ENCODE measurements around the gene PADI4. TPM values are rescaled to one million over a fixed set of nuclear protein-coding genes. Genes with fewer than 3 reads are reported as not detected.

PADI4 gene
- total RNA-seq, 5 donors from 2014 or later (not counting 1 experiment from before 2014, with no cell fraction given) = 0.33 to 1.2 (median 1.0) TPM

GRCh38 chr1:17264470-17264869 lies 43.5 kb upstream of the PADI4 start:
- POLR2A ChIA-PET = no interaction called here
- Histone ChIP-seq H3K4me1 (ENCODE audit: control insufficient read depth in 1 of 2, extremely low read depth in 1 of 2, insufficient read depth in 2 of 2, low read length in 2 of 2) (no peaks in the 10 kb centered on the region), H3K36me3 (ENCODE audit: control insufficient read depth in 2 of 2, extremely low read depth in 1 of 2, insufficient read depth in 1 of 2, low read length in 1 of 2) (no peaks in the 10 kb centered on the region), H3K27me3 (replicated peaks in 1 of 2; ENCODE audit: control insufficient read depth in 2 of 2, extremely low read depth in 1 of 2, insufficient read depth in 2 of 2, low read length in 1 of 2) (peaks cover 0 to 25% of the 10 kb centered on the region in 2 experiments), H3K4me3 (ENCODE audit: control insufficient read depth in 1 of 2, extremely low read depth in 1 of 2, low read length in 1 of 2) (no peak overlapping the region), H3K9me3 (no peaks in the 10 kb centered on the region), H3K27ac (ENCODE audit: low read length) (no peak overlapping the region)
- H3K9me3 Mint-ChIP-seq = peaks cover 0 to 4% (median 3%) of the 10 kb centered on the region in 3 donors
- no peak overlapping the region for H3K4me3 Mint-ChIP-seq
- H3K27ac Mint-ChIP-seq = no peak overlapping the region
- peaks cover 0 to 9% of the 10 kb centered on the region in 2 donors for H3K27me3 Mint-ChIP-seq
- ATAC-seq (replicated peaks in 1 of 4) (no peak), DNase-seq (no peak)
- H3K4me1 Mint-ChIP-seq = no peaks in the 10 kb centered on the region
- CTCF ChIA-PET = no interaction called here
- H3K36me3 Mint-ChIP-seq = no peaks in the 10 kb centered on the region
- 100% methylated on average over 2 of the region's 5 CpGs for WGBS (ENCODE audit: insufficient coverage)

- H3K36me3 Mint-ChIP-seq = no peaks in the 10 kb centered on the region
- H3K4me1 Mint-ChIP-seq = no peaks in the 10 kb centered on the region
- peaks cover 0 to 4% (median 3%) of the 10 kb centered on the region in 3 donors for H3K9me3 Mint-ChIP-seq
- Histone ChIP-seq H3K27ac (ENCODE audit: low read length) (no peak overlapping the region), H3K9me3 (no peaks in the 10 kb centered on the region), H3K27me3 (replicated peaks in 1 of 2; ENCODE audit: control insufficient read depth in 2 of 2, extremely low read depth in 1 of 2, insufficient read depth in 2 of 2, low read length in 1 of 2) (peaks cover 0 to 18% of the 10 kb centered on the region in 2 experiments), H3K4me3 (ENCODE audit: control insufficient read depth in 1 of 2, extremely low read depth in 1 of 2, low read length in 1 of 2) (no peak overlapping the region), H3K4me1 (ENCODE audit: control insufficient read depth in 1 of 2, extremely low read depth in 1 of 2, insufficient read depth in 2 of 2, low read length in 2 of 2) (no peaks in the 10 kb centered on the region), H3K36me3 (ENCODE audit: control insufficient read depth in 2 of 2, extremely low read depth in 1 of 2, insufficient read depth in 1 of 2, low read length in 1 of 2) (no peaks in the 10 kb centered on the region)
- POLR2A ChIA-PET = no interaction called here
- 100% methylated on average over 2 of the region's 2 CpGs for WGBS (ENCODE audit: insufficient coverage)
- peaks cover 0 to 8% of the 10 kb centered on the region in 2 donors for H3K27me3 Mint-ChIP-seq
- CTCF ChIA-PET = no interaction called here
- no peak overlapping the region for H3K27ac Mint-ChIP-seq
- ATAC-seq (replicated peaks in 1 of 4) (no peak), DNase-seq (no peak)
- no peak overlapping the region for H3K4me3 Mint-ChIP-seq
Observed at GRCh38 chr1:17265162-17265561, 42.8 kb upstream of the PADI4 start.

- CTCF ChIA-PET = no interaction called here
- H3K4me3 Mint-ChIP-seq = no peak overlapping the region
Observed at GRCh38 chr1:17265950-17266349, 42.0 kb upstream of the PADI4 start.

GRCh38 chr1:17270891-17271765 lies 36.9 kb upstream of the PADI4 start:
- Mint-ChIP-seq H3K36me3 (no peaks in the 10 kb centered on the region), H3K27ac (no peak overlapping the region), H3K4me3 (no peak overlapping the region), H3K27me3 (peaks cover 7 to 11% of the 10 kb centered on the region in 2 donors), H3K9me3 (no peaks in the 10 kb centered on the region), H3K4me1 (no peaks in the 10 kb centered on the region)
- Histone ChIP-seq H3K4me3 (ENCODE audit: control insufficient read depth in 1 of 2, extremely low read depth in 1 of 2, low read length in 1 of 2) (no peak overlapping the region), H3K27ac (ENCODE audit: low read length) (no peak overlapping the region), H3K27me3 (replicated peaks in 1 of 2; ENCODE audit: control insufficient read depth in 2 of 2, extremely low read depth in 1 of 2, insufficient read depth in 2 of 2, low read length in 1 of 2) (peaks cover 0 to 21% of the 10 kb centered on the region in 2 experiments), H3K9me3 (no peaks in the 10 kb centered on the region), H3K4me1 (ENCODE audit: control insufficient read depth in 1 of 2, extremely low read depth in 1 of 2, insufficient read depth in 2 of 2, low read length in 2 of 2) (no peaks in the 10 kb centered on the region), H3K36me3 (ENCODE audit: control insufficient read depth in 2 of 2, extremely low read depth in 1 of 2, insufficient read depth in 1 of 2, low read length in 1 of 2) (no peaks in the 10 kb centered on the region)
- no peak for DNase-seq
- ATAC-seq (replicated peaks in 1 of 4) = no peak
- CTCF ChIA-PET = no interaction called here
- WGBS (ENCODE audit: insufficient coverage) = 91% methylated on average over 14 of the region's 23 CpGs
- POLR2A ChIA-PET = no interaction called here

More at GRCh38 chr1:17265950-17266349, 42.0 kb upstream of the PADI4 start:
- POLR2A ChIA-PET = no interaction called here
- no peak overlapping the region for H3K4me3 ChIP-seq (ENCODE audit: control insufficient read depth in 1 of 2, extremely low read depth in 1 of 2, low read length in 1 of 2)
- H3K27me3 ChIP-seq (replicated peaks in 1 of 2; ENCODE audit: control insufficient read depth in 2 of 2, extremely low read depth in 1 of 2, insufficient read depth in 2 of 2, low read length in 1 of 2) = peaks cover 0 to 11% of the 10 kb centered on the region in 2 experiments
- no peaks in the 10 kb centered on the region for H3K4me1 ChIP-seq (ENCODE audit: control insufficient read depth in 1 of 2, extremely low read depth in 1 of 2, insufficient read depth in 2 of 2, low read length in 2 of 2)
- H3K9me3 ChIP-seq = no peaks in the 10 kb centered on the region
- ATAC-seq (replicated peaks in 1 of 4) (no peak), DNase-seq (no peak)
- Mint-ChIP-seq H3K27me3 (peaks cover 0 to 4% of the 10 kb centered on the region in 2 donors), H3K4me1 (no peaks in the 10 kb centered on the region), H3K27ac (no peak overlapping the region), H3K36me3 (no peaks in the 10 kb centered on the region), H3K9me3 (peaks cover 0 to 4% (median 3%) of the 10 kb centered on the region in 3 donors)
- H3K27ac ChIP-seq (ENCODE audit: low read length) = no peak overlapping the region
- no peaks in the 10 kb centered on the region for H3K36me3 ChIP-seq (ENCODE audit: control insufficient read depth in 2 of 2, extremely low read depth in 1 of 2, insufficient read depth in 1 of 2, low read length in 1 of 2)
- whole genome bisulfite sequencing (ENCODE audit: insufficient coverage) = 85% methylated on average over 3 of the region's 4 CpGs

DNA sequence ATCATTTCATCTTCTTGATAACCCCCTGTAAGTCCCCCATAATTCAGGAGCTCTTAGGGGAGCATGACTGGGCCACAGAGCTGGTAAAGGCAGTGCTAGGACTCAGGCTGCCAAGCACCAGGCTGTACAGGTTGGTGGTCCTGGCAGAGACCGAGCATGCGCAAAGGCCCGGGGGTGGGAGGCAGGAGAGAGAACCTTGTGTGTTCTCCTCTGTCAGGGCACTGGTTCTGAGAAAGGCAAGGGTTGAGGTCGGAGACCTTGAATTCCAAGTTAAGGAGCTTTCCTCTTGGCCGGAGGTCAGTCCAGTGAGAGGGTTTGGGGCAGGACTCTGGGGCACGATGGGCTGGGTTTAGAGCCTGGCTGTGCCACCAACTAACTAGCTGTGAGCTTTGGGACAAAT lies 35.9 kb upstream of the PADI4 start:
- no peak overlapping the region for H3K27ac ChIP-seq (ENCODE audit: low read length)
- 93% methylated on average over 4 of the region's 6 CpGs for WGBS (ENCODE audit: insufficient coverage)
- Mint-ChIP-seq H3K4me1 (no peaks in the 10 kb centered on the region), H3K4me3 (no peak overlapping the region), H3K27me3 (peaks cover 7 to 11% of the 10 kb centered on the region in 2 donors), H3K36me3 (no peaks in the 10 kb centered on the region), H3K27ac (no peak overlapping the region), H3K9me3 (no peaks in the 10 kb centered on the region)
- H3K27me3 ChIP-seq (replicated peaks in 1 of 2; ENCODE audit: control insufficient read depth in 2 of 2, extremely low read depth in 1 of 2, insufficient read depth in 2 of 2, low read length in 1 of 2) = peaks cover 0 to 29% of the 10 kb centered on the region in 2 experiments
- DNase-seq = no peak
- H3K4me1 ChIP-seq (ENCODE audit: control insufficient read depth in 1 of 2, extremely low read depth in 1 of 2, insufficient read depth in 2 of 2, low read length in 2 of 2) = no peaks in the 10 kb centered on the region
- H3K36me3 ChIP-seq (ENCODE audit: control insufficient read depth in 2 of 2, extremely low read depth in 1 of 2, insufficient read depth in 1 of 2, low read length in 1 of 2) = no peaks in the 10 kb centered on the region
- CTCF ChIA-PET = interaction anchor here in 1 of 2 donors (0.6 kb wide), 1 partner anchor 143 kb away, joined by 4 read pairs; no protein-coding TSS in a partner anchor
- H3K4me3 ChIP-seq (ENCODE audit: control insufficient read depth in 1 of 2, extremely low read depth in 1 of 2, low read length in 1 of 2) = no peak overlapping the region
- no peaks in the 10 kb centered on the region for H3K9me3 ChIP-seq
- POLR2A ChIA-PET = no interaction called here
- ATAC-seq (replicated peaks in 1 of 4) = no peak

GRCh38 chr1:17272646-17273045 lies 35.4 kb upstream of the PADI4 start:
- no peaks in the 10 kb centered on the region for H3K36me3 ChIP-seq (ENCODE audit: control insufficient read depth in 2 of 2, extremely low read depth in 1 of 2, insufficient read depth in 1 of 2, low read length in 1 of 2)
- ATAC-seq (replicated peaks in 1 of 4) (no peak), DNase-seq (no peak)
- no peaks in the 10 kb centered on the region for H3K9me3 Mint-ChIP-seq
- WGBS (ENCODE audit: insufficient coverage) = no CpG with 5 or more reads among the region's 4 CpGs
- H3K9me3 ChIP-seq = no peaks in the 10 kb centered on the region
- no peak overlapping the region for H3K27ac ChIP-seq (ENCODE audit: low read length)
- peaks cover 0 to 31% of the 10 kb centered on the region in 2 experiments for H3K27me3 ChIP-seq (replicated peaks in 1 of 2; ENCODE audit: control insufficient read depth in 2 of 2, extremely low read depth in 1 of 2, insufficient read depth in 2 of 2, low read length in 1 of 2)
- H3K4me1 ChIP-seq (ENCODE audit: control insufficient read depth in 1 of 2, extremely low read depth in 1 of 2, insufficient read depth in 2 of 2, low read length in 2 of 2) = no peaks in the 10 kb centered on the region
- peaks cover 7 to 15% of the 10 kb centered on the region in 2 donors for H3K27me3 Mint-ChIP-seq
- ChIA-PET CTCF (interaction anchor here in 1 of 2 donors (0.6 kb wide), 1 partner anchor 143 kb away, joined by 4 read pairs; no protein-coding TSS in a partner anchor), POLR2A (no interaction called here)
- no peaks in the 10 kb centered on the region for H3K4me1 Mint-ChIP-seq
- no peak overlapping the region for H3K4me3 Mint-ChIP-seq
- no peak overlapping the region for H3K27ac Mint-ChIP-seq
- no peak overlapping the region for H3K4me3 ChIP-seq (ENCODE audit: control insufficient read depth in 1 of 2, extremely low read depth in 1 of 2, low read length in 1 of 2)
- no peaks in the 10 kb centered on the region for H3K36me3 Mint-ChIP-seq
